Endothelial cell of umbilical vein (primary cell): ENCODE measurements around the gene OSBPL9. TPM values are rescaled to one million over a fixed set of nuclear protein-coding genes. Genes with fewer than 3 reads are reported as not detected.

Experiments used
- BruUV-seq: library from RNA; stranded (reverse); fragments of 400-500 nt; replicated peaks from 2 replicates; lab custom pipeline; 2021; lab: Mats Ljungman, UMichigan
- CTCF ChIA-PET: fragments of 300-600, 350-600 bp; sonication (Branson Sonifier 250); formaldehyde crosslinking; loops from one replicate; lab custom pipeline; 2021; ENCODE audit warnings: antibody characterized with exemption, inconsistent platforms; lab: Charles Lee
- POLR2A ChIA-PET: fragments of 300-600, 350-600 bp; sonication (Branson Sonifier 250); formaldehyde crosslinking; loops from one replicate; lab custom pipeline; 2021; ENCODE audit warnings: antibody characterized with exemption, inconsistent platforms; lab: Charles Lee
- DNase-seq: peaks from one replicate; pipeline ENCODE4 v3.0.0-alpha.2; 2011; ENCODE audit warnings: low read depth, low spot score
- FAIRE-seq: peaks from 2 replicates; lab custom pipeline; 2011; peaks lifted over from hg19 to GRCh38; lab: Jason Lieb, UNC
- H2AFZ ChIP-seq: 2 replicates; pipeline ENCODE4 v1.6.0; 2012; ENCODE audit warnings: low read depth, low read length, control low read depth, inconsistent platforms
- H3K27ac ChIP-seq: 2 replicates; pipeline ENCODE4 v1.5.1; 2011; ENCODE audit warnings: low read depth, mild to moderate bottlenecking, control low read depth, low read length, moderate library complexity; ENCODE audit not compliant: insufficient read depth
- H3K27me3 ChIP-seq, 2 experiments: 2 replicates each; pipeline versions ENCODE4 v1.6.0 to v1.6.1; 2011; ENCODE audit warnings: low read length in 2 of 2, mixed read lengths in 1 of 2; ENCODE audit not compliant: control insufficient read depth in 2 of 2, insufficient read depth in 2 of 2
- H3K36me3 ChIP-seq, 2 experiments: 2 replicates in 1 of 2; 3 replicates in 1 of 2; pipeline ENCODE4 v1.5.1; 2011; ENCODE audit warnings: low read length in 2 of 2, mild to moderate bottlenecking in 1 of 2, moderate library complexity in 1 of 2; ENCODE audit not compliant: control insufficient read depth in 2 of 2, insufficient read depth in 2 of 2; ENCODE audit errors: extremely low read depth in 1 of 2
- H3K4me1 ChIP-seq: 3 replicates; pipeline ENCODE4 v1.5.1; 2011; ENCODE audit warnings: mild to moderate bottlenecking, low read length; ENCODE audit not compliant: control insufficient read depth, insufficient read depth; ENCODE audit errors: extremely low read depth
- H3K4me2 ChIP-seq: 2 replicates; pipeline ENCODE4 v1.6.1; 2011; ENCODE audit warnings: low read length, control low read depth, mixed read lengths; ENCODE audit not compliant: insufficient read depth
- H3K4me3 ChIP-seq, 3 experiments: fragments of 200-600 bp in 1 of 3; sonication (generic), shearing (Covaris generic) in 1 of 3; replicated peaks in 1 of 3; 2 replicates each; pipeline ENCODE4 v1.5.1; 2011 to 2016; ENCODE audit warnings: control low read depth in 3 of 3, low read length in 3 of 3, mild to moderate bottlenecking in 2 of 3, inconsistent platforms in 1 of 3, low read depth in 1 of 3, moderate library complexity in 1 of 3; ENCODE audit not compliant: insufficient read depth in 1 of 3
- H3K79me2 ChIP-seq: 2 replicates; pipeline ENCODE4 v1.6.0; 2012; ENCODE audit warnings: low read length, inconsistent platforms; ENCODE audit not compliant: control insufficient read depth, insufficient read depth
- H3K9ac ChIP-seq: replicated peaks from 2 replicates; pipeline ENCODE3; 2011; ENCODE audit warnings: low read length, control low read depth; ENCODE audit not compliant: insufficient read depth; ENCODE audit errors: extremely low read depth
- H3K9me1 ChIP-seq: replicated peaks from 3 replicates; pipeline ENCODE4 v1.6.0; 2011; ENCODE audit warnings: mild to moderate bottlenecking, low read length; ENCODE audit not compliant: control insufficient read depth, insufficient read depth; ENCODE audit errors: extremely low read depth
- H3K9me3 ChIP-seq: replicated peaks from 2 replicates; pipeline ENCODE4 v1.5.1; 2012; ENCODE audit warnings: low read length, inconsistent platforms; ENCODE audit not compliant: control insufficient read depth, insufficient read depth
- H4K20me1 ChIP-seq: replicated peaks from 2 replicates; pipeline ENCODE3; 2011; ENCODE audit warnings: mild to moderate bottlenecking, low read length; ENCODE audit not compliant: control insufficient read depth, insufficient read depth; ENCODE audit errors: extremely low read depth
- EZH2 ChIP-seq: IDR thresholded peaks from 2 replicates; pipeline ENCODE4 v1.6.1; 2012; ENCODE audit warnings: borderline replicate concordance, low read depth, mild to moderate bottlenecking, moderate library complexity, low read length, inconsistent platforms; ENCODE audit not compliant: severe bottlenecking
- FOS ChIP-seq: IDR thresholded peaks from 2 replicates; pipeline ENCODE4 v1.6.1; 2011; ENCODE audit warnings: mild to moderate bottlenecking, low read length, moderate library complexity, borderline replicate concordance; ENCODE audit not compliant: insufficient read depth
- GATA2 ChIP-seq: IDR thresholded peaks from 2 replicates; pipeline ENCODE4 v1.7.0; 2011; ENCODE audit warnings: low read depth, mild to moderate bottlenecking, moderate library complexity, mixed read lengths, low read length; ENCODE audit not compliant: insufficient read length, insufficient read depth
- JUN ChIP-seq: IDR thresholded peaks from 2 replicates; pipeline ENCODE4 v1.6.1; 2011; ENCODE audit warnings: borderline replicate concordance, low read depth; ENCODE audit not compliant: insufficient read length, insufficient read depth
- MYC ChIP-seq: IDR thresholded peaks from one replicate; pipeline ENCODE4 v1.6.1; 2011; ENCODE audit warnings: mild to moderate bottlenecking, low read depth, low read length
- POLR2A ChIP-seq: IDR thresholded peaks from 2 replicates; pipeline ENCODE4 v1.6.1; 2012; ENCODE audit warnings: low read depth, mild to moderate bottlenecking, control low read depth, low read length
- POLR2AphosphoS5 ChIP-seq: IDR thresholded peaks from 2 replicates; pipeline ENCODE4 v1.6.1; 2012; ENCODE audit warnings: low read depth, mild to moderate bottlenecking, control low read depth, low read length, moderate library complexity; ENCODE audit not compliant: insufficient read depth
- dilution Hi-C: fragments of 300-500 bp; cut with MboI; formaldehyde crosslinking; loops from one replicate; pipeline ENCODE4 v1.15.0; 2019; ENCODE audit warnings: low sequenced_read_pairs; ENCODE audit not compliant: extremely low pct_ligation_motif_present
- intact Hi-C: fragments of 100-400 bp; cut with micrococcal nuclease; formaldehyde crosslinking; loops from one replicate; pipeline ENCODE4 v1.10.0; 2022
- polyA plus RNA-seq, 4 experiments: library from polyadenylated mRNA; depleted of rRNA in 3 of 4; stranded (reverse) in 3 of 4; unstranded in 1 of 4; fragments of >200 nt; gene quantifications; 2 replicates each; pipeline versions ENCODE4 v1.2.1 to v1.2.3, GENCODE V29; 2011 to 2012; ENCODE audit warnings: missing spikeins in 1 of 4
- total RNA-seq: library from RNA; stranded (reverse); gene quantifications from 2 replicates; pipeline ENCODE4 v1.2.3, GENCODE V29; 2021
- TF ChIP-seq, protein P1 (sequence below): IDR thresholded peaks from 2 replicates; pipeline ENCODE4 v1.6.1; 2011; ENCODE audit not compliant: insufficient read depth, insufficient read length
- TF ChIP-seq, protein P2 (sequence below), 2 donors: IDR thresholded peaks; 1 replicate in 1 of 2; 2 replicates in 1 of 2; pipeline ENCODE4 v1.5.1; 2011; ENCODE audit warnings: low read length in 2 of 2, mild to moderate bottlenecking in 2 of 2, moderate library complexity in 2 of 2, control low read depth in 1 of 2, inconsistent platforms in 1 of 2, low read depth in 1 of 2; ENCODE audit not compliant: insufficient read depth in 1 of 2; ENCODE audit errors: extremely low read depth in 1 of 2

Gene OSBPL9
- total and polyA plus RNA-seq, 2 donors (not counting 3 experiments of a cell fraction or from before 2014, with no cell fraction given): 46.2 to 80.3 TPM

DNA sequence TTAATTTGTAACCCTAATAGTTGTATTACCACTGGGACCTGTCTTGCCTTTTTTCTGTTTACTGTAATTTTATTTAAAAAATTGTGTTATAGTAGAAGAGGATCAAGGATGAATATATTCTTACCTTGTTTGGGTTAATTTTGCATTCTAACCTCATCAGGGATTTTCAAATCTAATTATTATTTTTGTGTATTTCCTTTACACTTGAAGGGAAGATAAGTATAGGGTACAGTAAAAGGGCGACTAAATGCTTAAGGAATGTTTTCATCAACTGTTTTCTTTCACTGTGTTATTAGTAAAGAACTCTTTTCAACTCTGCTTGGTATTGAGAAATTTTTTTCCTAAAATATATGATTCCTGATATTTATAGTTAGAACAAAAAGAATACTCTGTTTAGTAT lies 33.3 kb downstream of the OSBPL9 start:
- Histone ChIP-seq H3K79me2 (peaks cover 10% of the 10 kb centered on the region), H4K20me1 (peaks cover 2% of the 10 kb centered on the region), H3K27me3 (no peaks in the 10 kb centered on the region), H2AFZ (no peak overlapping the region), H3K9ac (no peak overlapping the region), H3K27ac (no peak overlapping the region), H3K9me1 (no peaks in the 10 kb centered on the region), H3K4me3 (no peak overlapping the region), H3K9me3 (no peaks in the 10 kb centered on the region), H3K4me2 (no peak overlapping the region), H3K36me3 (no peaks in the 10 kb centered on the region), H3K4me1 (no peaks in the 10 kb centered on the region)
- no peak for FAIRE-seq
- DNase-seq: no peak
- ChIA-PET POLR2A (no interaction called here), CTCF (no interaction called here)
- intact Hi-C loops (no loop called here), dilution Hi-C loops (no loop called here)
- no TSS peak for BruUV-seq
- TF ChIP-seq POLR2A (no peak), FOS (no peak), EZH2 (no peak), MYC (no peak), POLR2AphosphoS5 (no peak)
- TF ChIP-seq, protein P1, sequence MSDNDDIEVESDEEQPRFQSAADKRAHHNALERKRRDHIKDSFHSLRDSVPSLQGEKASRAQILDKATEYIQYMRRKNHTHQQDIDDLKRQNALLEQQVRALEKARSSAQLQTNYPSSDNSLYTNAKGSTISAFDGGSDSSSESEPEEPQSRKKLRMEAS: no peak

DNA sequence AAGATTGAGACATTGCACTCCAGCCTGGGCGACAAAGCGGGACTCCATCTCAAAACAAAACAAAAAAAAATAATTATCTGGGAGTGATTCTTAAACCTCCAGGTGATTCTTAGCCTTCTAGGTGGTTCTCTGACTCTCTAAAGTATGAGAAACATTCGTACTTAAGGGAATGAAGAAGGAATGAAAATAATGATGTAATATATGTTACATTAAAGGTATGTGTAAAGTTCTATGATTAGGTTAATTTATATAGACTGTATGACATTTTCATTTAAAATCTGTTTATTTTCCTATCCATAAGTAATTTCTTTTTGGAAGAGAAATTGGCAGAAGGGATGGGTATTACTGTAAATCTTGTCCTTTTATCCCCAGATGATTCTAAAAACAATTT lies 34.7 kb downstream of the OSBPL9 start:
- CTCF ChIA-PET: no interaction called here

More for the DNA sequence above, 34.7 kb downstream of the OSBPL9 start:
- no peak for FAIRE-seq
- Histone ChIP-seq H3K9ac (no peak overlapping the region), H3K9me1 (no peaks in the 10 kb centered on the region), H3K4me3 (no peak overlapping the region), H3K27ac (no peak overlapping the region), H3K79me2 (peaks cover 8% of the 10 kb centered on the region), H3K4me1 (no peaks in the 10 kb centered on the region), H2AFZ (no peak overlapping the region), H3K27me3 (no peaks in the 10 kb centered on the region), H4K20me1 (peaks cover 2% of the 10 kb centered on the region), H3K9me3 (no peaks in the 10 kb centered on the region), H3K36me3 (no peaks in the 10 kb centered on the region), H3K4me2 (no peak overlapping the region)
- TF ChIP-seq EZH2 (no peak), POLR2A (no peak), JUN (no peak), MYC (no peak), POLR2AphosphoS5 (no peak), FOS (no peak), GATA2 (no peak)
- TF ChIP-seq, protein P1: no peak
- TF ChIP-seq, protein P2, sequence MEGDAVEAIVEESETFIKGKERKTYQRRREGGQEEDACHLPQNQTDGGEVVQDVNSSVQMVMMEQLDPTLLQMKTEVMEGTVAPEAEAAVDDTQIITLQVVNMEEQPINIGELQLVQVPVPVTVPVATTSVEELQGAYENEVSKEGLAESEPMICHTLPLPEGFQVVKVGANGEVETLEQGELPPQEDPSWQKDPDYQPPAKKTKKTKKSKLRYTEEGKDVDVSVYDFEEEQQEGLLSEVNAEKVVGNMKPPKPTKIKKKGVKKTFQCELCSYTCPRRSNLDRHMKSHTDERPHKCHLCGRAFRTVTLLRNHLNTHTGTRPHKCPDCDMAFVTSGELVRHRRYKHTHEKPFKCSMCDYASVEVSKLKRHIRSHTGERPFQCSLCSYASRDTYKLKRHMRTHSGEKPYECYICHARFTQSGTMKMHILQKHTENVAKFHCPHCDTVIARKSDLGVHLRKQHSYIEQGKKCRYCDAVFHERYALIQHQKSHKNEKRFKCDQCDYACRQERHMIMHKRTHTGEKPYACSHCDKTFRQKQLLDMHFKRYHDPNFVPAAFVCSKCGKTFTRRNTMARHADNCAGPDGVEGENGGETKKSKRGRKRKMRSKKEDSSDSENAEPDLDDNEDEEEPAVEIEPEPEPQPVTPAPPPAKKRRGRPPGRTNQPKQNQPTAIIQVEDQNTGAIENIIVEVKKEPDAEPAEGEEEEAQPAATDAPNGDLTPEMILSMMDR (IDR thresholded peaks at IDR 0.05; ENCODE audit: extremely low read depth in 1 of 2, insufficient read depth in 1 of 2, low read depth in 1 of 2, low read length in 2 of 2): no peak
- no TSS peak for BruUV-seq
- intact Hi-C loops: no loop called here
- DNase-seq: no peak
- dilution Hi-C loops: no loop called here
- POLR2A ChIA-PET: no interaction called here
